Endothelial cell (in vitro differentiated cells): ENCODE results near the gene STRA6. TPM values are rescaled to one million over a fixed set of nuclear protein-coding genes. Genes with fewer than 3 reads are reported as not detected.

Experiments
- DNase-seq: peaks from one replicate; pipeline ENCODE4 v3.0.0; 2021; ENCODE audit warnings: low spot score
- H3K27ac Mint-ChIP-seq: one replicate; pipeline ENCODE4 v1.8.0; 2021; ENCODE audit warnings: mixed read lengths, inconsistent platforms; ENCODE audit not compliant: unreplicated experiment
- H3K27me3 Mint-ChIP-seq: one replicate; pipeline ENCODE4 v1.8.0; 2021; ENCODE audit warnings: mild to moderate bottlenecking, moderate library complexity, mixed read lengths, inconsistent platforms; ENCODE audit not compliant: unreplicated experiment
- H3K36me3 Mint-ChIP-seq: one replicate; pipeline ENCODE4 v1.8.0; 2021; ENCODE audit warnings: mild to moderate bottlenecking, low read depth, mixed read lengths, inconsistent platforms; ENCODE audit not compliant: unreplicated experiment
- H3K4me1 Mint-ChIP-seq: one replicate; pipeline ENCODE4 v1.8.0; 2021; ENCODE audit warnings: mild to moderate bottlenecking, mixed read lengths, inconsistent platforms; ENCODE audit not compliant: unreplicated experiment
- H3K4me3 Mint-ChIP-seq: one replicate; pipeline ENCODE4 v1.8.0; 2021; ENCODE audit warnings: mild to moderate bottlenecking, mixed read lengths, inconsistent platforms; ENCODE audit not compliant: unreplicated experiment
- H3K9me3 Mint-ChIP-seq: one replicate; pipeline ENCODE4 v1.8.0; 2021; ENCODE audit warnings: mixed read lengths, inconsistent platforms; ENCODE audit not compliant: unreplicated experiment
- total RNA-seq: library from RNA; stranded (reverse); fragmentation: NEBNext Ultra II Directional; extraction: Animal tissue kit (Norgen Biotek cat#: 25700); gene quantifications from one replicate; pipeline ENCODE4 v1.2.1, GENCODE V29; 2021; ENCODE audit not compliant: unreplicated experiment
- TF ChIP-seq, protein P1 (sequence below): fragments of 200-600 bp; sonication (generic); IDR thresholded peaks from one replicate; pipeline ENCODE4 v1.5.0; 2021; ENCODE audit warnings: antibody characterized with exemption; ENCODE audit not compliant: unreplicated experiment

STRA6 gene
- total RNA-seq, 1 donor from 2014 or later = 9.2 TPM

DNA sequence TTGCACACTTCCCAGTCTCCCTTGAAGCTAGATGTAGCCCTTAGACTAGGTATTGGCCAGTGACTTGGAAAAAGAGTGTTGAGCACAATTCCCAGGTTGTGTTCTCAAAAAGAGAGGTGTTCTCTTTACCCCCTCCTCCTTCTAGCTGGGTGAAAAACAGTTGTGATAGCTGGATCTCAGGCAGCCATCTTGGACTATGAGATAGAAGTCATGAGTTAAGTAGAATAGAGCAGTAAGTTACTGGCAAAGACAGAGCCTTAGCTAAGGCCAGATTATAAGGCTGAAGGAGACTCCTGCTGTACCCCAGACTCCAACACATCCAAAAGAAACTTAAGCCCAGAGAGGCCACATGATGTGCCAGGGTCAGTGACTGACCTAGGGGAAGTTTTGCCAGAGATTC lies 8.1 kb upstream of the STRA6 start:
- TF ChIP-seq, protein P1, sequence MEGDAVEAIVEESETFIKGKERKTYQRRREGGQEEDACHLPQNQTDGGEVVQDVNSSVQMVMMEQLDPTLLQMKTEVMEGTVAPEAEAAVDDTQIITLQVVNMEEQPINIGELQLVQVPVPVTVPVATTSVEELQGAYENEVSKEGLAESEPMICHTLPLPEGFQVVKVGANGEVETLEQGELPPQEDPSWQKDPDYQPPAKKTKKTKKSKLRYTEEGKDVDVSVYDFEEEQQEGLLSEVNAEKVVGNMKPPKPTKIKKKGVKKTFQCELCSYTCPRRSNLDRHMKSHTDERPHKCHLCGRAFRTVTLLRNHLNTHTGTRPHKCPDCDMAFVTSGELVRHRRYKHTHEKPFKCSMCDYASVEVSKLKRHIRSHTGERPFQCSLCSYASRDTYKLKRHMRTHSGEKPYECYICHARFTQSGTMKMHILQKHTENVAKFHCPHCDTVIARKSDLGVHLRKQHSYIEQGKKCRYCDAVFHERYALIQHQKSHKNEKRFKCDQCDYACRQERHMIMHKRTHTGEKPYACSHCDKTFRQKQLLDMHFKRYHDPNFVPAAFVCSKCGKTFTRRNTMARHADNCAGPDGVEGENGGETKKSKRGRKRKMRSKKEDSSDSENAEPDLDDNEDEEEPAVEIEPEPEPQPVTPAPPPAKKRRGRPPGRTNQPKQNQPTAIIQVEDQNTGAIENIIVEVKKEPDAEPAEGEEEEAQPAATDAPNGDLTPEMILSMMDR = no peak
- peaks cover 45% of the 10 kb centered on the region for H3K4me1 Mint-ChIP-seq
- no peaks in the 10 kb centered on the region for H3K9me3 Mint-ChIP-seq
- no peak overlapping the region for H3K4me3 Mint-ChIP-seq
- no peaks in the 10 kb centered on the region for H3K36me3 Mint-ChIP-seq
- no peak for DNase-seq
- peaks cover 10% of the 10 kb centered on the region for H3K27me3 Mint-ChIP-seq
- no peak overlapping the region for H3K27ac Mint-ChIP-seq

DNA sequence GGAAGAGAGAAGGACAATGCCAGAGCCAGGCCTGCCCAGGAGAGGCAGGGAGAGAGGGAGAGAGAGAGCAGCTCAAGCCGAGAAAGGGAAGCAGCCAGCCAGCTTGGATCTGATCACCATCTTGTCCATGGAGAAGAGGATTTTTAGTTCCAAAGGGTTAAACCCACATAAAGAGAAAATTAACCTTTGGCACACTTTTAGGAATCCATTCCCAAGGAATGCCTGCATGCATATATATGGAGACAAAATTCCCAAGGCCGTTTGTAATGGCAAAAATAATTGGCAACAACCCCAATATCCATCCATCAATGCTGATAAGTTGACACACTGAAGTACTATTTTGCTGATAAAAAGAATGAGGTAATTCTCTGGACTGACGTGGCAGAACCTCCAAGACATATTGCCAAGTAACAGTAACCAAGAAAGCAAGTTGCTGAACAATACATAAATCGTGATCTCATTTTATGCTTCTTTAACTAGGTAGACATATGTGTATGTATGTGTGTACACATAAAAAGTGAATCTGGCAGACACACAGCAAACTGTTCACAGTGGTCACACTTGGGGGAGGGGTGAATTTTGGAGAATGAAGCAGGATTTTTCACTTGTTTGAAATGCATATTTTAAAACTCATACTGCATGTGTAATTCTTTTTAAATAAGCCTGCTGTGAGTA lies 7.5 kb upstream of the STRA6 start:
- TF ChIP-seq, protein P1 = no peak

DNA sequence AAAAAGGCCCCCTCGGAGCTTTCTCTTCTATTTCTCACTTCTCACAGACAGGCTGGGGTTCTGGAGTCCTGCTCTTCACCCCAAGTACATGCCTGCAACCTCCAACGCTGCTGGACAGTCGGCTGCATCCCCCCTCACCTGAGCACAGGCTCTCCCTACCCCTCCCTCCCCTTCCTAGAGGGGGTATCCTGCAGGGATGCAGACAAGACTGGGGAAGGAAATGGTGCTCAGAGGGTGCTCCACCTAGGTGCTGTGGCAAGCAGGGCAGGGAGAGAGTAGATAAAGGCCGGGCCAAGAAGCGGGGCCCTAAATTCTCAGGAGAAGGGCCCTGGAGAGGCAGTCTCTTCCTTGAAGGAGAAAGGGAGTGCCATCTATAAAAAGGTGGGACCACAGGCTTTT lies 7.0 kb upstream of the STRA6 start:
- no peak for DNase-seq
- no peak overlapping the region for H3K4me3 Mint-ChIP-seq

More for the DNA sequence above, 7.5 kb upstream of the STRA6 start:
- Mint-ChIP-seq H3K9me3 (no peaks in the 10 kb centered on the region), H3K4me3 (no peak overlapping the region), H3K27ac (no peak overlapping the region), H3K4me1 (peaks cover 46% of the 10 kb centered on the region), H3K36me3 (no peaks in the 10 kb centered on the region), H3K27me3 (peaks cover 8% of the 10 kb centered on the region)
- no peak for DNase-seq

DNA sequence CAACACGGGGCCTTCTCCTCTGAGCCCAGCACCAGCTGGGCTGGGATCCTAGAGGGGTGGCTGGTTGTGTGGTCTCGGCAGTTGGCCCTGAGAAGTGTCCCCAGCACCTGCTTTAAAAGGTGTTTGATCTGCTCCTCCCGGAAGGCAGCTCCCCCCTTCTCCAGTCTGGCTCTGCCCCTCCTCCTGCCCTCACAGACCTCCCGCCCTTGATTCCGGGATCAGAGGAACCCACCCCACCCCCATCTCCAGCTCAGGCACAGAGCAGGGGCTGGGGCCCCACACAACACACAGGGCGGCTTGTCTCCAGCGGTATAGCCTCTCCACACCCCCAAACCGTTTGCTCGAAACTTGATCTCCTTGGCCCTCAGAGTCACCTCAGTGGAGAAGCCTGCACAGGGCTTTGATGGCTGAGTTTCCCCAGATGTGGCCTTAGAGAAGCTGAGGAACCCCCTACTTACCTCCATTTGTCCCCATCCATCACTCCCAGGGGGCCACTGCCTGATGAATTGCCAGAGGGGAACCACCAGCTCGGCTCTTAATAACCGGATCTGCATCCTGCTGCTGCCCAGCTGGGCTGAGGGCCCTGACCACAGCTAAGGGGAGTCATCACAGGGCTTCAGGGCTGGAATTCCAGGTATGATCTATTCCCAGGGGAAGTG lies 6.4 kb upstream of the STRA6 start:
- no peak for DNase-seq
- TF ChIP-seq, protein P1 = no peak
- no peaks in the 10 kb centered on the region for H3K9me3 Mint-ChIP-seq
- peaks cover 8% of the 10 kb centered on the region for H3K27me3 Mint-ChIP-seq
- no peaks in the 10 kb centered on the region for H3K36me3 Mint-ChIP-seq
- H3K27ac Mint-ChIP-seq = peak overlapping the region; percentile 37
- H3K4me3 Mint-ChIP-seq = no peak overlapping the region
- H3K4me1 Mint-ChIP-seq = peaks cover 44% of the 10 kb centered on the region

More for the DNA sequence above, 7.0 kb upstream of the STRA6 start:
- TF ChIP-seq, protein P1 = no peak
- Mint-ChIP-seq H3K27me3 (peaks cover 8% of the 10 kb centered on the region), H3K36me3 (no peaks in the 10 kb centered on the region), H3K4me1 (peaks cover 44% of the 10 kb centered on the region), H3K27ac (no peak overlapping the region), H3K9me3 (no peaks in the 10 kb centered on the region)

DNA sequence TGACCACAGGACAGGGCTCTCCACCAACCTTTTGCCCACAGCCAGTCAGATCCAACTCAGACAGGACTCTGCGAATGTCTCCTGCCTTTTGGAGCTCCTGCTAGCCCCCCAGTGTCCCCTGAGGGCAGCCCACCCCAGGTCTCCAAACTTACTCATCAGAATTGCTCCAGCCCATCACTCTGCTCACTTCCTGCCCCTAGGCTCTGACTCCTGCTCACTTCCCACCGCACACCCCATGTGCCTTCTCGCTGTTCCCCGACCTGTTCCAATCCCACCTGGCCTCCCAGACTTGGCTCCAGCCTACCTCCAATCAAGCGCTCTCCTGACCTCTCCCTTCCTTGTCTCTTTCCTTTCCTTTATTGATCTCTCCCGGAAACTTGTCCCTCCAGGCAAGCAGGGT lies 5.9 kb upstream of the STRA6 start:
- Mint-ChIP-seq H3K9me3 (no peaks in the 10 kb centered on the region), H3K36me3 (no peaks in the 10 kb centered on the region)

More for the DNA sequence above, 5.9 kb upstream of the STRA6 start:
- no peak overlapping the region for H3K4me3 Mint-ChIP-seq
- H3K27me3 Mint-ChIP-seq = peaks cover 8% of the 10 kb centered on the region
- peak overlapping the region; percentile 37 for H3K27ac Mint-ChIP-seq
- peaks cover 44% of the 10 kb centered on the region for H3K4me1 Mint-ChIP-seq
- TF ChIP-seq, protein P1 = no peak
- no peak for DNase-seq
